Esophagus muscularis mucosa (tissue), 4 donors: ENCODE data around the gene GYPE.
"Not testable (repeated sequence)": the region's sequence is repeated elsewhere in the genome, so short reads cannot be mapped to it uniquely, and the experiment has no call there.

ENCODE experiments used
- CTCF ChIP-seq, 3 experiments: fragments of 200-600 bp in 2 of 3; fragments of 450-650 bp in 1 of 3; sonication (generic) in 2 of 3; IDR thresholded peaks; one replicate each; pipeline ENCODE4 v1.5.1; 2017 to 2019; ENCODE audit warnings: antibody characterized with exemption in 3 of 3, mild to moderate bottlenecking in 2 of 3, moderate library complexity in 1 of 3
- EP300 ChIP-seq: sonication (generic); formaldehyde crosslinking; IDR thresholded peaks from one replicate; pipeline ENCODE4 v1.6.1; 2017; ENCODE audit warnings: antibody characterized with exemption
- POLR2A ChIP-seq: fragments of 450-650 bp; IDR thresholded peaks from one replicate; pipeline ENCODE4 v1.6.1; 2017; ENCODE audit warnings: antibody characterized with exemption, moderate library complexity, mild to moderate bottlenecking, low read depth
- POLR2AphosphoS5 ChIP-seq, 2 donors: sonication (generic); formaldehyde crosslinking; IDR thresholded peaks; one replicate each; pipeline ENCODE4 v1.6.1; 2017; ENCODE audit warnings: antibody characterized with exemption in 2 of 2

GRCh38 chr4:143854645-143855044 lies 50.7 kb downstream of the GYPE start:
- not testable (repeated sequence) for TF ChIP-seq CTCF (IDR thresholded peaks at IDR 0.05); POLR2A; EP300; POLR2AphosphoS5 (IDR thresholded peaks at IDR 0.05)
